Mesothelial cell of epicardium (in vitro differentiated cells): ENCODE results near the gene FHL2. TPM values are rescaled to one million over a fixed set of nuclear protein-coding genes. Genes with fewer than 3 reads are reported as not detected.

Experiments used
- DNase-seq, 2 experiments: peaks; one replicate each; pipeline ENCODE4 v3.0.0; 2021; ENCODE audit warnings: low spot score in 2 of 2; ENCODE audit not compliant: unreplicated experiment in 2 of 2
- H3K27ac Mint-ChIP-seq: 2 replicates; pipeline ENCODE4 v1.8.0; 2021; ENCODE audit warnings: mixed read lengths
- H3K27me3 Mint-ChIP-seq: 2 replicates; pipeline ENCODE4 v1.8.0; 2021; ENCODE audit warnings: low read depth, mixed read lengths
- H3K36me3 Mint-ChIP-seq: 2 replicates; pipeline ENCODE4 v1.8.0; 2021; ENCODE audit warnings: mixed read lengths
- H3K4me1 Mint-ChIP-seq: 2 replicates; pipeline ENCODE4 v1.8.0; 2021; ENCODE audit warnings: mixed read lengths
- H3K4me3 Mint-ChIP-seq: 2 replicates; pipeline ENCODE4 v1.8.0; 2021; ENCODE audit warnings: mild to moderate bottlenecking, moderate library complexity, mixed read lengths
- H3K9me3 Mint-ChIP-seq: 2 replicates; pipeline ENCODE4 v1.8.0; 2021; ENCODE audit warnings: mixed read lengths
- total RNA-seq: library from RNA; stranded (reverse); gene quantifications from 3 replicates; pipeline ENCODE4 v1.2.1, GENCODE V29; 2021
- TF ChIP-seq, protein P1 (sequence below): fragments of 200-600 bp; sonication (generic); IDR thresholded peaks from one replicate; pipeline ENCODE4 v1.5.0; 2021; ENCODE audit warnings: antibody characterized with exemption; ENCODE audit not compliant: unreplicated experiment

FHL2 gene
- total RNA-seq, 1 donor from 2014 or later: 37.9 TPM

DNA sequence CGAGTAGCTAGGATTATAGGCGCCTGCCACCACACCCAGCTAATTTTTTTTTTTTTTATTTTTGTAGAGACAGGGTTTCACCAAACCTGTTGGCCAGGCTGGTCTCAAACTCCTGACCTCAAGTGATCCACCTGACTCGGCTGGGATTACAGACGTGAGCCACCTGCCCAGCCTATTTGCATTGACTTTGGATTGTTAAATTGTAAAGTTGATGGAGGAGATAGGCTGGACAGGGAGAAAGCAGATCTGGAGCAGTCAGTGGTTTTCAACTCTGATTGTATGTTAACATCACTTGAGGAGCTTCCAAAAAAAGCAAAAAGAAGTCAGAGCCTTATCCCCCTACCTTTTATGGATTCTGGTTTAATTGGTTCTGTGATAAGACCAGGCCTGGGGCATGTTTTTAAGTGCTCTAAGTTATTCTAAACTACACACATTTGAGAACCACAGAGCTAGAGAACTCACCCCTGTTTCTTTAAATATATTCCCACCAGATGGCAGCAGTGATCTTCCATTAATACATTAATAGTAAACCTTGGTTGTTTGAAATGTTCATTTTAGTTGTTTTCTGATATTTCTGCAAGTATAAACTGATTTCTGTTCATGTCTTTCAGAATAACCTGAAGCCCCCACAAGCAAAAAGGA is 54.0 kb downstream of the FHL2 start:
- Mint-ChIP-seq H3K4me3 (no peak overlapping the region), H3K9me3 (no peaks in the 10 kb centered on the region), H3K36me3 (peaks cover 34% of the 10 kb centered on the region), H3K27me3 (no peaks in the 10 kb centered on the region), H3K4me1 (no peaks in the 10 kb centered on the region), H3K27ac (no peak overlapping the region)
- no peak for DNase-seq
- TF ChIP-seq, protein P1, sequence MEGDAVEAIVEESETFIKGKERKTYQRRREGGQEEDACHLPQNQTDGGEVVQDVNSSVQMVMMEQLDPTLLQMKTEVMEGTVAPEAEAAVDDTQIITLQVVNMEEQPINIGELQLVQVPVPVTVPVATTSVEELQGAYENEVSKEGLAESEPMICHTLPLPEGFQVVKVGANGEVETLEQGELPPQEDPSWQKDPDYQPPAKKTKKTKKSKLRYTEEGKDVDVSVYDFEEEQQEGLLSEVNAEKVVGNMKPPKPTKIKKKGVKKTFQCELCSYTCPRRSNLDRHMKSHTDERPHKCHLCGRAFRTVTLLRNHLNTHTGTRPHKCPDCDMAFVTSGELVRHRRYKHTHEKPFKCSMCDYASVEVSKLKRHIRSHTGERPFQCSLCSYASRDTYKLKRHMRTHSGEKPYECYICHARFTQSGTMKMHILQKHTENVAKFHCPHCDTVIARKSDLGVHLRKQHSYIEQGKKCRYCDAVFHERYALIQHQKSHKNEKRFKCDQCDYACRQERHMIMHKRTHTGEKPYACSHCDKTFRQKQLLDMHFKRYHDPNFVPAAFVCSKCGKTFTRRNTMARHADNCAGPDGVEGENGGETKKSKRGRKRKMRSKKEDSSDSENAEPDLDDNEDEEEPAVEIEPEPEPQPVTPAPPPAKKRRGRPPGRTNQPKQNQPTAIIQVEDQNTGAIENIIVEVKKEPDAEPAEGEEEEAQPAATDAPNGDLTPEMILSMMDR: no peak

DNA sequence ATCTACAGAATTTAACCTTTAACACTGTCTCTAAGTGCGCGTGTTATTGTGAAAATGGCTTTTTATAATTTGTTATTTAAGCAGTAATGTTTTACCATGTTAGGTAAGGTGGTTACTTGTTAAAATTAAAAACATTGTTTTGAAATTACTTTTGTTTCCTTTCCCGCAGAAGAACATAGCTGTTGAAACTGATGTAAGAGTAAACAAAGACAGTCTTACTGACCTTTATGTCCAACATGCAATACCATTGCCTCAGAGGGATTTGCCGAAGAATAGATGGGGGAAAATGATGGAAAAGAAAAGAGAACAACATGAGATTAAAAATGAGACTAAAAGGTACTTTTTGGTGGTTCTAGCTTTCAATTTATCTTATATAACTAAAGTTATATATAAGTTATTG is 59.4 kb downstream of the FHL2 start:
- peak overlapping the region; percentile 36 for H3K27ac Mint-ChIP-seq
- H3K4me3 Mint-ChIP-seq: peak overlapping the region; percentile 100
- H3K36me3 Mint-ChIP-seq: peaks cover 17% of the 10 kb centered on the region
- TF ChIP-seq, protein P1: no peak
- H3K27me3 Mint-ChIP-seq: no peaks in the 10 kb centered on the region
- no peaks in the 10 kb centered on the region for H3K9me3 Mint-ChIP-seq
- H3K4me1 Mint-ChIP-seq: peaks cover 30% of the 10 kb centered on the region
- no peak for DNase-seq

DNA sequence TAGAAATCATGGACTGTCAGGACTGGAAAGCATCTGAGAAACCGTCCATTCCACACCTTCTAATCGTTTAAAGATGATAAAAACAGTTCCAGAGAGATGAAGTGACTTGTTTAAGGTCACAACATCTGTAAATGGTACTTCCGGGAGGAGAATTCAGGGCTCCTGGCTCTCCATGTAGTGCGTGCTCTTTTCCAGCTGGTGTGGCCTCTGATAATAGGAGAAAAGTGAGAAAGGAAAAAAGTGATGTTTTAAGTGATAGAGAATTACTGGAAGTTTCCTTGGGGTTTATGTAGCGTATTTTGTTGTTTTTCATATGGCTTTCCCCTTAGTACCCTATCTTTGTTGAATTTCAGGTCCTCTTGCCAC is 60.8 kb downstream of the FHL2 start:
- H3K4me1 Mint-ChIP-seq: peaks cover 30% of the 10 kb centered on the region

DNA sequence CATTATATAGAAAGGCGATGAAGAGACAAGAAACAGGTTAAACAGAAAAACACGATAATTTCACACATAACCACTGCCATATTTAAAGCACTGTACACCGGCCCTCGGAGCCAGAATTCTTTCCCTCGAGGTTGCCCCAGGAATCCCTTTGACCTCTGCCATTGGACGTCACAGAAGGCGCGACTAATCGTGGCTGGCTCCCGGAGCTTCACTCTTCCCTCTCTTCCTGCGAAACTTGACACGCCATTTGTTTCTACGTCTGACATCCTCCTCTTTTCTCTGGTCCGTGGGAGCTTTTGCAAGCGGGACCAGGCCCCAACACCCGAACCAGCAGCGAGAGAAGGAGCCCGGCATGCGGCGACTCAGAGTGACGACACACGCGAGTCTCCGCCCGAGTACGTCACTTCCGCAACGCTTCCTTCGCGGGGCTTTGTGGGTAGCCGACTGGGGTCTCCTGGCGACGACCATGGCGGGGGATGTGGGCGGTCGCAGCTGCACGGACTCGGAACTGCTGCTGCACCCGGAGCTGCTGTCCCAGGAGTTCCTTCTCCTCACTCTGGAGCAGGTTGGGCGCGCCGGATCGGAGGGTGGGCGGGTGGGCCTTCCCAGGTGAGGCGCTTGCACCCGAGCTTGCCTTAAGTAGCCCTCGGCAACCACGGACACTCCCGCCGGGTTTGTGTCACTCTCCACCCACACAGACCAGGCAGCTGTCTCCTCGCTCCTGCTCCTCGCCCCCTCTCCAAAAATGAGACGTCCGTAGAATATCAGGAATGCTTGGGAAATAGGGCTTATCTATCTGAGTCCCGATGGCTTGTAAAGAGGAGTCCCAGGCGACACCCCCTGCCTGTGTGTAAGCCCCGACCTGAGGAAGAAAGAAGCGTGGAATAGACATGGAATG is 61.5 kb downstream of the FHL2 start, which contains the start of gene C2orf49:
TSS of gene C2orf49 (plus strand) at position 419 of the 898 bp plus-strand sequence. CDS start at position 467, 48 bp downstream.
- H3K4me3 Mint-ChIP-seq: peak within 1 kb of the TSS; percentile 100
- DNase-seq: peak; percentile 85 to 93
- TF ChIP-seq, protein P1: no peak
- no peaks in the 10 kb centered on the region for H3K9me3 Mint-ChIP-seq
- H3K27ac Mint-ChIP-seq: peak within 1 kb of the TSS; percentile 100
- H3K36me3 Mint-ChIP-seq: peaks cover 8% of the 10 kb centered on the region
- H3K4me1 Mint-ChIP-seq: peaks cover 30% of the 10 kb centered on the region
- no peaks in the 10 kb centered on the region for H3K27me3 Mint-ChIP-seq

More for the DNA sequence above, 60.8 kb downstream of the FHL2 start:
- peaks cover 12% of the 10 kb centered on the region for H3K36me3 Mint-ChIP-seq
- TF ChIP-seq, protein P1: no peak
- no peaks in the 10 kb centered on the region for H3K9me3 Mint-ChIP-seq
- no peaks in the 10 kb centered on the region for H3K27me3 Mint-ChIP-seq
- peak overlapping the region; percentile 97 for H3K27ac Mint-ChIP-seq
- no peak for DNase-seq
- H3K4me3 Mint-ChIP-seq: peak overlapping the region; percentile 100

DNA sequence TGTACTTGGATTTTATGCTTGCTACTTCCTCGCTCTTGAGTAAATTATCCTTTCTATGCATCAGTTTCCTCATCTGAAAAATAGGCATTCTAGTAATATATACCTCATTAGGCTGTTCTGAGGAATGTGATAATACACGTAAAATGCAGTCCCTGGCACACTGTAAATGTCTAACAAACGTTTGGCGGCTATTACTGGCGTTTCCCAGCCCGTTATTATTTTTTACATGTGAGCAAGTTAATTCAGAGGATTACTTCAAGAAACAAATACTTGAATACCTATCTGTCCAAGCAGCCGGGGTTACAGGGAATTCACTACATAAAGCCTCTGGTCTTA is 62.1 kb downstream of the FHL2 start:
- TF ChIP-seq, protein P1: no peak
- Mint-ChIP-seq H3K27ac (peak overlapping the region; percentile 100), H3K4me3 (peak overlapping the region; percentile 100), H3K4me1 (peaks cover 30% of the 10 kb centered on the region), H3K27me3 (no peaks in the 10 kb centered on the region), H3K36me3 (peaks cover 5% of the 10 kb centered on the region), H3K9me3 (no peaks in the 10 kb centered on the region)
- DNase-seq: no peak
